Right cardiac atrium (tissue), 5 donors: Measurements from ENCODE around the gene GOLIM4. TPM values are rescaled to one million over a fixed set of nuclear protein-coding genes. Genes with fewer than 3 reads are reported as not detected.

Experiments
- ATAC-seq, 2 donors: fragments of 200-7000 bp; cut with Tn5 transposase; one replicate each; pipeline versions ENCODE4 v1.8.0 to v1.9.1; 2020; ENCODE audit warnings: moderate library complexity in 2 of 2, mild to moderate bottlenecking in 1 of 2
- DNase-seq, 3 donors: peaks; one replicate each; pipeline ENCODE4 v3.0.0-alpha.2; 2020
- H3K27ac ChIP-seq: one replicate; pipeline ENCODE4 v1.5.1; 2013; ENCODE audit warnings: mild to moderate bottlenecking, low read length, control low read depth, moderate library complexity
- H3K27me3 ChIP-seq: one replicate; pipeline ENCODE4 v1.6.1; 2013; ENCODE audit not compliant: control insufficient read depth, insufficient read depth
- H3K4me1 ChIP-seq: one replicate; pipeline ENCODE4 v1.6.1; 2013; ENCODE audit warnings: low read length; ENCODE audit not compliant: control insufficient read depth, insufficient read depth
- H3K4me3 ChIP-seq: one replicate; pipeline ENCODE4 v1.5.1; 2013; ENCODE audit warnings: low read length, control low read depth
- H3K9me3 ChIP-seq: one replicate; pipeline ENCODE4 v1.6.1; 2013; ENCODE audit warnings: low read length; ENCODE audit not compliant: control insufficient read depth
- WGBS: extraction: QIAGEN DNeasy Blood & Tissue Kit; methylation state at CpG from one replicate; pipeline ENCODE4 v1.1.7; 2013; 5-methylcytosine and 5-hydroxymethylcytosine counted together
- intact Hi-C, 4 donors: fragments of 100-400 bp; cut with DNase I; formaldehyde crosslinking; loops; one replicate each; pipeline versions ENCODE4 v1.11.0 to v1.14.0; 2022 to 2023
- polyA plus RNA-seq: library from polyadenylated mRNA; stranded (reverse); fragments of 200-250 nt; gene quantifications from one replicate; pipeline ENCODE4 v1.2.3, GENCODE V29; 2013
- total RNA-seq, 4 donors: library from RNA; stranded (reverse); fragmentation: NEBNext Ultra II Directional; extraction: Animal tissue kit (Norgen Biotek cat#: 25700); gene quantifications; one replicate each; pipeline ENCODE4 v1.2.1, GENCODE V29; 2021
- donor health status: healthy with polysubstance abuse.
- donor health status: DM: no; HTN: yes; CAD: no.
- donor health status: DM: no; HTN: no; CAD: no.
- donor health status: DM: no; HTN: yes; CAD: no; lungs with severe emphysema.
- donor health status: DM: yes; HTN: yes; CAD: no.

The GOLIM4 gene
- total and polyA plus RNA-seq, 5 donors = 33.5 to 73.7 (median 65.3) TPM

GRCh38 chr3:167992381-167992780, 103.3 kb downstream of the GOLIM4 start:
- Histone ChIP-seq H3K4me3 (no peak overlapping the region), H3K4me1 (no peaks in the 10 kb centered on the region), H3K27ac (no peak overlapping the region), H3K27me3 (no peaks in the 10 kb centered on the region), H3K9me3 (no peaks in the 10 kb centered on the region)
- intact Hi-C loops = no loop called here
- DNase-seq (no peak), ATAC-seq (no peak)
- 93% methylated on average over 1 of the region's 1 CpG for WGBS

- Histone ChIP-seq H3K9me3 (no peaks in the 10 kb centered on the region), H3K4me3 (no peak overlapping the region), H3K27me3 (no peaks in the 10 kb centered on the region), H3K27ac (no peak overlapping the region), H3K4me1 (no peaks in the 10 kb centered on the region)
- 89% methylated on average over 6 of the region's 6 CpGs for WGBS
- ATAC-seq = no peak
- intact Hi-C loops = no loop called here
- no peak for DNase-seq
Measured at GRCh38 chr3:167991213-167991612, 104.5 kb downstream of the GOLIM4 start.

GRCh38 chr3:167989999-167990398, 105.7 kb downstream of the GOLIM4 start:
- DNase-seq (no peak), ATAC-seq (no peak)
- Histone ChIP-seq H3K27ac (no peak overlapping the region), H3K4me1 (no peaks in the 10 kb centered on the region), H3K27me3 (no peaks in the 10 kb centered on the region), H3K9me3 (no peaks in the 10 kb centered on the region), H3K4me3 (no peak overlapping the region)
- intact Hi-C loops = no loop called here
- 57% methylated on average over 6 of the region's 6 CpGs for WGBS

GRCh38 chr3:167989066-167989465, 106.7 kb downstream of the GOLIM4 start:
- H3K9me3 ChIP-seq = no peaks in the 10 kb centered on the region
- no peak for ATAC-seq
- no peak for DNase-seq
- WGBS = 48% methylated on average over 2 of the region's 2 CpGs
- H3K4me3 ChIP-seq = no peak overlapping the region
- no peaks in the 10 kb centered on the region for H3K27me3 ChIP-seq
- H3K4me1 ChIP-seq = no peaks in the 10 kb centered on the region
- intact Hi-C loops = no loop called here
- H3K27ac ChIP-seq = no peak overlapping the region

- intact Hi-C loops = no loop called here
- Histone ChIP-seq H3K4me1 (no peaks in the 10 kb centered on the region), H3K27me3 (no peaks in the 10 kb centered on the region), H3K9me3 (no peaks in the 10 kb centered on the region), H3K4me3 (no peak overlapping the region), H3K27ac (no peak overlapping the region)
- ATAC-seq (no peak), DNase-seq (no peak)
- WGBS = 82% methylated on average over 2 of the region's 2 CpGs
Measured at GRCh38 chr3:167983583-167983982, 112.1 kb downstream of the GOLIM4 start.

- Histone ChIP-seq H3K4me3 (no peak overlapping the region), H3K27me3 (no peaks in the 10 kb centered on the region), H3K4me1 (peaks cover 1% of the 10 kb centered on the region), H3K27ac (no peak overlapping the region), H3K9me3 (no peaks in the 10 kb centered on the region)
- WGBS = 88% methylated on average over 1 of the region's 1 CpG
- intact Hi-C loops = no loop called here
- DNase-seq = no peak
- no peak for ATAC-seq
Measured at GRCh38 chr3:167978486-167978885, 117.2 kb downstream of the GOLIM4 start.

GRCh38 chr3:167978071-167978470, 117.7 kb downstream of the GOLIM4 start:
- Histone ChIP-seq H3K4me1 (peaks cover 1% of the 10 kb centered on the region), H3K27me3 (no peaks in the 10 kb centered on the region), H3K27ac (no peak overlapping the region), H3K9me3 (no peaks in the 10 kb centered on the region), H3K4me3 (no peak overlapping the region)
- DNase-seq (no peak), ATAC-seq (no peak)
- intact Hi-C loops = no loop called here
- 68% methylated on average over 3 of the region's 3 CpGs for WGBS

- H3K27me3 ChIP-seq = no peaks in the 10 kb centered on the region
- intact Hi-C loops = no loop called here
- no peak overlapping the region for H3K4me3 ChIP-seq
- H3K27ac ChIP-seq = no peak overlapping the region
- DNase-seq (no peak), ATAC-seq (no peak)
- H3K9me3 ChIP-seq = no peaks in the 10 kb centered on the region
- peaks cover 1% of the 10 kb centered on the region for H3K4me1 ChIP-seq
- WGBS = 44% methylated on average over 8 of the region's 8 CpGs
Measured at GRCh38 chr3:167976516-167977361, 119.0 kb downstream of the GOLIM4 start.

GRCh38 chr3:167973901-167974300, 121.8 kb downstream of the GOLIM4 start:
- H3K4me1 ChIP-seq = peaks cover 1% of the 10 kb centered on the region
- ATAC-seq = no peak
- DNase-seq = no peak
- no peak overlapping the region for H3K27ac ChIP-seq
- H3K4me3 ChIP-seq = no peak overlapping the region
- H3K27me3 ChIP-seq = no peaks in the 10 kb centered on the region
- H3K9me3 ChIP-seq = no peaks in the 10 kb centered on the region
- intact Hi-C loops = no loop called here

- H3K4me1 ChIP-seq = peaks cover 1% of the 10 kb centered on the region
- H3K27me3 ChIP-seq = no peaks in the 10 kb centered on the region
- WGBS = 83% methylated on average over 2 of the region's 2 CpGs
- DNase-seq (no peak), ATAC-seq (no peak)
- intact Hi-C loops = no loop called here
- no peak overlapping the region for H3K4me3 ChIP-seq
- H3K9me3 ChIP-seq = no peaks in the 10 kb centered on the region
- no peak overlapping the region for H3K27ac ChIP-seq
Measured at GRCh38 chr3:167973046-167973445, 122.7 kb downstream of the GOLIM4 start.

GRCh38 chr3:167972502-167972901, 123.2 kb downstream of the GOLIM4 start:
- Histone ChIP-seq H3K27me3 (no peaks in the 10 kb centered on the region), H3K4me3 (no peak overlapping the region), H3K4me1 (peaks cover 1% of the 10 kb centered on the region), H3K27ac (no peak overlapping the region), H3K9me3 (no peaks in the 10 kb centered on the region)
- intact Hi-C loops = no loop called here
- DNase-seq (no peak), ATAC-seq (no peak)
- whole genome bisulfite sequencing = 81% methylated on average over 3 of the region's 3 CpGs

- 87% methylated on average over 1 of the region's 1 CpG for WGBS
- no peak for ATAC-seq
Measured at GRCh38 chr3:167969548-167969947, 126.2 kb downstream of the GOLIM4 start.

More at GRCh38 chr3:167969548-167969947, 126.2 kb downstream of the GOLIM4 start:
- Histone ChIP-seq H3K27ac (no peak overlapping the region), H3K4me1 (peaks cover 1% of the 10 kb centered on the region), H3K4me3 (no peak overlapping the region), H3K27me3 (no peaks in the 10 kb centered on the region), H3K9me3 (no peaks in the 10 kb centered on the region)
- intact Hi-C loops = no loop called here
- DNase-seq = no peak
